ENCODE results near the gene HDAC10.
"Not testable (repeated sequence)": the region's sequence is repeated elsewhere in the genome, so short reads cannot be mapped to it uniquely, and the experiment has no call there.

Gene HDAC10

GRCh38 chr22:50217543-50218152 is 33.4 kb downstream of the HDAC10 start:
- DNase-seq (ENCODE audit: low read depth) = no peak

- no peak for DNase-seq (ENCODE audit: low read depth)
Measured at GRCh38 chr22:50216684-50217520, 34.2 kb downstream of the HDAC10 start.

GRCh38 chr22:50216055-50216683 is 34.9 kb downstream of the HDAC10 start:
- DNase-seq (ENCODE audit: low read depth) = no peak

GRCh38 chr22:50215297-50216054 is 35.6 kb downstream of the HDAC10 start:
- DNase-seq (ENCODE audit: low read depth) = no peak

GRCh38 chr22:50213263-50213662 is 37.8 kb downstream of the HDAC10 start:
- DNase-seq (ENCODE audit: low read depth) = no peak

- no peak for DNase-seq (ENCODE audit: low read depth)
Measured at GRCh38 chr22:50211147-50211546, 39.9 kb downstream of the HDAC10 start.

- no peak for DNase-seq (ENCODE audit: low read depth)
Measured at GRCh38 chr22:50210378-50211139, 40.5 kb downstream of the HDAC10 start.

- DNase-seq (ENCODE audit: low read depth) = peak; percentile 64
Measured at GRCh38 chr22:50209893-50210292, 41.2 kb downstream of the HDAC10 start.

- no peak for DNase-seq (ENCODE audit: low read depth)
Measured at GRCh38 chr22:50208939-50209892, 41.8 kb downstream of the HDAC10 start.

GRCh38 chr22:50208430-50208938 is 42.6 kb downstream of the HDAC10 start:
- no peak for DNase-seq (ENCODE audit: low read depth)

- DNase-seq (ENCODE audit: low read depth) = no peak
Measured at GRCh38 chr22:50207383-50208140, 43.5 kb downstream of the HDAC10 start.

- DNase-seq (ENCODE audit: low read depth) = no peak
Measured at GRCh38 chr22:50206599-50206998, 44.5 kb downstream of the HDAC10 start.

- DNase-seq (ENCODE audit: low read depth) = no peak
Measured at GRCh38 chr22:50205781-50206569, 45.1 kb downstream of the HDAC10 start.

- DNase-seq (ENCODE audit: low read depth) = not testable (repeated sequence)
Measured at GRCh38 chr22:50204998-50205397, 46.1 kb downstream of the HDAC10 start.

- DNase-seq (ENCODE audit: low read depth) = no peak
Measured at GRCh38 chr22:50204571-50204970, 46.5 kb downstream of the HDAC10 start.

GRCh38 chr22:50203288-50203687 is 47.8 kb downstream of the HDAC10 start:
- no peak for DNase-seq (ENCODE audit: low read depth)

GRCh38 chr22:50202130-50202666 is 48.9 kb downstream of the HDAC10 start:
- no peak for DNase-seq (ENCODE audit: low read depth)

Data from T follicular helper cell (primary cell).